MG63 (cell line): ENCODE measurements around the gene DRC1. TPM values are rescaled to one million over a fixed set of nuclear protein-coding genes. Genes with fewer than 3 reads are reported as not detected.

Source experiments
- DNase-seq: peaks from one replicate; pipeline ENCODE4 v3.0.0-alpha.2; 2020
- H3K27me3 ChIP-seq: fragments of 250-450 bp; sonication (Bioruptor Pico); 2 replicates; pipeline ENCODE4 v1.5.1; 2020; ENCODE audit warnings: mild to moderate bottlenecking, moderate library complexity
- H3K36me3 ChIP-seq: fragments of 250-450 bp; sonication (Bioruptor Pico); 2 replicates; pipeline ENCODE4 v1.5.1; 2020; ENCODE audit warnings: mild to moderate bottlenecking, moderate library complexity
- H3K4me3 ChIP-seq: fragments of 250-450 bp; sonication (Bioruptor Pico); 2 replicates; pipeline ENCODE4 v1.5.1; 2020; ENCODE audit warnings: mild to moderate bottlenecking, moderate library complexity
- H3K9me3 ChIP-seq: fragments of 250-450 bp; sonication (Bioruptor Pico); 2 replicates; pipeline ENCODE4 v1.5.1; 2020; ENCODE audit warnings: mild to moderate bottlenecking, moderate library complexity
- total RNA-seq: library from RNA; depleted of rRNA; stranded (reverse); fragments of >200 nt; shearing (Covaris generic); gene quantifications from 2 replicates; pipeline ENCODE4 v1.2.3, GENCODE V29; 2014; ENCODE audit warnings: low replicate concordance

Gene DRC1
- total RNA-seq, 1 experiment from 2014 or later: not detected

DNA sequence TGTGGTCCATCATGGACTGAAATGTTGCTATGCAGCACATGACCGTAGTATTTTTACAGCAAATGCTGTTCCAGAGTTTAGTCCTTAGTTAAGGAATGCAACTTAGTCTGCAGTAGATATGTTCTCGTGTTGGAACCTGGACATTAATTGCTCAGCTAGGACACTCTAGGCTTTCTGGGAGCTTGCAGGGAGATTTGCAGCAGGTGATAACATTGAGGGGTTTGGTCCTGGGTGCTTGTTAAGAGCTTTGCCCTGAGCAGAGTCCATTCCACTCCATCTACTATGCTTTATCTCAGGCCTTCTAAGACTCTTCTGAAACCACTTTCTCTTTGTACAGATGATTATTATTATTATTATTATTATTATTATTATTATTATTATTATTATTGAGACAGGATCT, 27.1 kb downstream of the DRC1 start:
- Histone ChIP-seq H3K36me3 (no peaks in the 10 kb centered on the region), H3K9me3 (no peaks in the 10 kb centered on the region), H3K27me3 (no peaks in the 10 kb centered on the region), H3K4me3 (no peak overlapping the region)
- DNase-seq: no peak

GRCh38 chr2:26429779-26430578, 28.3 kb downstream of the DRC1 start:
- no peaks in the 10 kb centered on the region for H3K9me3 ChIP-seq
- peak; percentile 12 for DNase-seq

DNA sequence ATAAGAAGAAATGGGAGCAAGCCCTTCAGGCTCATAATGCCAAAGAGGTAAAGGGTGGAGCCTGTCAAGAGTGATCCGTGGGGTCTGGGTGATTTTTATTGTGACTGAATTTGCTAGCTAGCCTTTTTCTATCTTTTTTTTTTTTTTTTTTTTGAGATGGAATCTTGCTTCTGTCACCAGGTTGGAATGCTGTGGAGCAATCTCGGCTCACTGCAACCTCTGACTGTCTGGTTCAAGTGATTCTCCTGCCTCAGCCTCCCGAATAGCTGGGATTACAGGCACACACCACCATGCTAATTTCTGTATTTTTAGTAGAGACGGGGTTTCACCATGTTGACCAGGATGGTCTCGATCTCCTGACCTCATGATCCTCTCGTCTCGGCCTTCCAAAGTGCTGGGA, 29.1 kb downstream of the DRC1 start:
- Histone ChIP-seq H3K9me3 (no peaks in the 10 kb centered on the region), H3K27me3 (no peaks in the 10 kb centered on the region), H3K4me3 (no peak overlapping the region), H3K36me3 (no peaks in the 10 kb centered on the region)
- DNase-seq: no peak

More at GRCh38 chr2:26429779-26430578, 28.3 kb downstream of the DRC1 start:
- no peaks in the 10 kb centered on the region for H3K36me3 ChIP-seq
- H3K27me3 ChIP-seq: no peaks in the 10 kb centered on the region
- no peak overlapping the region for H3K4me3 ChIP-seq

- DNase-seq: no peak
- no peaks in the 10 kb centered on the region for H3K36me3 ChIP-seq
- H3K27me3 ChIP-seq: no peaks in the 10 kb centered on the region
- no peaks in the 10 kb centered on the region for H3K9me3 ChIP-seq
- H3K4me3 ChIP-seq: no peak overlapping the region
Measured at GRCh38 chr2:26432363-26432762, 30.6 kb downstream of the DRC1 start.

DNA sequence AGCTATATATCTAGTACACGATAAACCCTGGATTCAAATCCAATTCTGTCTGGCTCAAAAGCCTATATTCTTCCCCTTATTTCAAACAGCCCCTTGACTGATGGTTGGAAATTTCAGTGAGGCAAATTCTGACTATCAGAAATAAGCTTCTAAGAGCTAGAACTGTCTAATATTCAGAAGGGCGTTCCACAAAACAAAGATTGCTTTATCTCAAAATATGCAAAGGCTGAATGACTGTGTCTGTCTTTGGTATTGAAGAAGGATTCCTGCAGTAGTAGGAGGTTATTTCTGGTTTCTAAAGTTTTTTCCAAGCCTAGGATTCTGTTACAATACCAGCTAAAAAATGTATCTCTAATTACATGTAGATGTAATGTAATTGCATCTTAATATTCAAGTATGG, 31.1 kb downstream of the DRC1 start:
- Histone ChIP-seq H3K27me3 (no peaks in the 10 kb centered on the region), H3K36me3 (no peaks in the 10 kb centered on the region), H3K4me3 (no peak overlapping the region), H3K9me3 (no peaks in the 10 kb centered on the region)
- no peak for DNase-seq

- Histone ChIP-seq H3K36me3 (no peaks in the 10 kb centered on the region), H3K27me3 (no peaks in the 10 kb centered on the region), H3K4me3 (no peak overlapping the region), H3K9me3 (no peaks in the 10 kb centered on the region)
- no peak for DNase-seq
Measured at GRCh38 chr2:26435106-26435505, 33.4 kb downstream of the DRC1 start.

DNA sequence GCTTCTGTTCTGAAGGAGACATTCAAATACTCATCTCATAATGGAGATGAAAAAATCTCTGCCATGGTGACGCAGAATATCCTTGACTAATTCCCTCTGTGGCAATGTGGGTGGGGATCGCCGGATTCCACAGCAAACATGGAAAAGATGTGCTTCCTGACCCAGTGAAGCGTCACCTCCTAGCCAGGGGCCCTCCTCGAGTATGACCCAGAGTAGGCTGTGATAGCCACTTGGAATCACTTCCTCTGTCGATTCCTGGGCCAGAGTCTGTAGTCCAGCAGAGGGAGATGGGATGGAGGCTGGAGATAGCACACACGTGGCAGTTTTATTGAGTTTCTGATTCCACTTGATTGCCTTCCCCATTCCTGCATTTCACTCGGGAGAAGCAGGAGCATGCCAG, 36.8 kb downstream of the DRC1 start:
- no peaks in the 10 kb centered on the region for H3K27me3 ChIP-seq
- H3K36me3 ChIP-seq: no peaks in the 10 kb centered on the region
- no peak overlapping the region for H3K4me3 ChIP-seq
- DNase-seq: no peak
- H3K9me3 ChIP-seq: no peaks in the 10 kb centered on the region

DNA sequence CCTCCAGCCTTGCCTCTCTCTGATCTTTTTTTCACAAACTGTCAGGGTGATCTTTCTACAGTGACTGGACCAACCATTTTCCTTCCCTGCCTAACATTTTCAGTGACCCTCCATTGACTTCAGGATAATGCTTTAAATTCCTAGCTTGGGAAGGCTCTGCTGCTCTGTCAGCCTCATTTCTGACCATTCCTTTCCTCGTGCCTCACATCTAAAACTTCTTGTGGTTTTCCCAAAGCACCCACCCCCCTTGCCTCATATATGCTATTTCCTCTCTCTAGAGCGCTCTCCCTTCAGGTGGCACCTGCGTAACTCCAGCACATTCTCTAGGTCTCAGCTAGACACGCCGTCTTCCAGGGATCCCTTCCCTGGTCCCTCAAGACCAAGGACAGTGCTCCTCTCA, 37.2 kb downstream of the DRC1 start:
- no peak for DNase-seq
- H3K36me3 ChIP-seq: no peaks in the 10 kb centered on the region
- no peaks in the 10 kb centered on the region for H3K9me3 ChIP-seq
- no peak overlapping the region for H3K4me3 ChIP-seq
- H3K27me3 ChIP-seq: no peaks in the 10 kb centered on the region

DNA sequence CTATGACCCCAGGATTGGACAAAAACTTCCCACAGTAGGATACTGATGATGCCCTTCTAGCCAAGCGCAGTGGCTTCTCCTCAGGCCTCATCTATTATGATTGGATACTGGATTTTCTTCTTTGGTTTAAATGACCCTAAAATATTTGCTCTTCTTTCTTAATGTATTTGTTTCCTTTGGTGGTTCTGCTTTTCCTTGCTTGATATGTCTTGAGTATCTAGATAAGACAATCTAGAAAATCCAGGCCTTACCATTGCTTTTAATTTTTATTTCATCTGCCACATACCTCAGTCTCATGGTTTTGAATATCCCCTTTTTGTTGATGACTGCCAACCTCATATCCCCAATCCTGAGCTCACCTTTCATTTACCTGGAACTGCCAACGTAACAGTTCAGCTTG, 40.6 kb downstream of the DRC1 start:
- Histone ChIP-seq H3K36me3 (no peaks in the 10 kb centered on the region), H3K27me3 (no peaks in the 10 kb centered on the region), H3K4me3 (no peak overlapping the region), H3K9me3 (no peaks in the 10 kb centered on the region)
- DNase-seq: no peak

DNA sequence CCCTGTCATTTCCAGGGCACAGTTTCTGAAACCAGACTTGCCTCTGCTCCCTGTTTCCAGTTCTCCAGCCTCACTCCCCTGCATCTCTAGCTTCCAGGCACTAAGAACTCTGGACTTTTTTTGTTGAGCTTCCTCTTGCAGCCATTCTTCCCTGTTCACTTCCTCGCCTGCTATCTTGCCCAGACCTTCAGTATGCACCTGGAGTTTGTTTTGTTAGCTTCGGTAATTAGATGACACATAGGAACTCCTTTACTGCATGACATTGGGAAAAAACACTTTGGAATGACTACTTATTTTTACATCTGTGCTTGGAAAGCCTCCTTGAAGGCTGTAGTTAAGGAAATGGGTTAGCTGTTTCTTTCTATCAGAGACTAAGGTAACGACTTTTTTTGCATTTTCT, 41.0 kb downstream of the DRC1 start:
- no peak overlapping the region for H3K4me3 ChIP-seq
- H3K27me3 ChIP-seq: no peaks in the 10 kb centered on the region
- no peaks in the 10 kb centered on the region for H3K9me3 ChIP-seq
- DNase-seq: no peak
- H3K36me3 ChIP-seq: no peaks in the 10 kb centered on the region

GRCh38 chr2:26444236-26444635, 42.5 kb downstream of the DRC1 start:
- no peak for DNase-seq
- Histone ChIP-seq H3K27me3 (no peaks in the 10 kb centered on the region), H3K4me3 (no peak overlapping the region), H3K36me3 (no peaks in the 10 kb centered on the region), H3K9me3 (no peaks in the 10 kb centered on the region)

DNA sequence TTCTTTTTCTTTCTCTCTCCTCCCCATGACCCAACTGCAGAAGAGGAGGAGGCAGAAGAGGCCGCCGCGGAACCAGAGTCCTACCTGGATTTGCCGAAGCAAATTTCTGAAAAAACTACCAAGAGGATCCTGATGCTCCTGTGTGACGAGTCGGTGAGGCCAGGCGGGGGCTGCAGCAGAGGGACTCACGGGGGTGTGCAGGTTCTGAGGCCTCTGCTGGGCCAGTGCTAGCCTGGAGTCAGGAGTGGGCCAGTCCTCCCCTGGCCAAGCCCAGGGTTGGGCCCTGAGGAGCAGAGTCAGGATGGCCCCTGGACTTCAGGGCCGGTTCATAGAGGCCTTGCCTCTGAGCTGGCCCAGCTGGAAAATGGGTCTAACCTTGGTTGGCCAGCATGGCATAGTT, 46.9 kb downstream of the DRC1 start:
- no peaks in the 10 kb centered on the region; the same call in 1 of the 2 replicates for H3K27me3 ChIP-seq
- no peaks in the 10 kb centered on the region for H3K36me3 ChIP-seq
- no peak for DNase-seq
- H3K4me3 ChIP-seq: no peak overlapping the region
- no peaks in the 10 kb centered on the region for H3K9me3 ChIP-seq

- Histone ChIP-seq H3K36me3 (no peaks in the 10 kb centered on the region), H3K9me3 (no peaks in the 10 kb centered on the region), H3K4me3 (no peak overlapping the region), H3K27me3 (no peaks in the 10 kb centered on the region; the same call in 1 of the 2 replicates)
- DNase-seq: no peak
Measured at GRCh38 chr2:26449278-26450030, 47.7 kb downstream of the DRC1 start.

DNA sequence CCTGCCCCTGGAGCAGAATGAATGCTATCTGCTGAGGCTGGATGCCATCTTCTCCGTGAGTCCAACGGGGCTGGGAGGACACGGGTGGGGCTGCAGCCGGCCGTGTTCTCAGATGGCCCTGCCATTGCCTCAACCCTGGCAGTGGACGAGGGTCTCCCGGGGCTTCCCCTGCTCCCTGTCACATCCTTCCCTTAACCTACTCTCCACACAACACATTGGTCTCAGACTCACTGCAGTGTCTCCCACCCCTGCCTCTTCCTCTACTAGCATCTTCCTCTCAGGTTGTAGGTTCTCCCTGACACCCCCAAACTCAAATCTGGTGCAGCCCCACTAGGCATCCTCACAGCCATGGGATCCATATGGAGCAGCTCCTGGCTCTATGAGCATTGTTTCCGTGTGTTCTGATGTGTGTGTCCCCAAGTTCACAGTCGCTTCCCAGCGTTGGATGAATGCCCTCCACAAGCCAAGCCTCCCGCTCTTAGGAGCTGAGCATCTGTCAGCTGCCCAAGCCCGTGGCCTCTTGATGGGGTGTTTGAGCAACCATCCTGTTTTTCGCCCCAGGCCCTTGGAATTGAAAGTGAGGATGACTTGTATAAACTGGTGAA, 48.4 kb downstream of the DRC1 start:
- Histone ChIP-seq H3K36me3 (no peaks in the 10 kb centered on the region), H3K9me3 (no peaks in the 10 kb centered on the region), H3K4me3 (no peak overlapping the region), H3K27me3 (no peaks in the 10 kb centered on the region; the same call in 1 of the 2 replicates)
- no peak for DNase-seq

DNA sequence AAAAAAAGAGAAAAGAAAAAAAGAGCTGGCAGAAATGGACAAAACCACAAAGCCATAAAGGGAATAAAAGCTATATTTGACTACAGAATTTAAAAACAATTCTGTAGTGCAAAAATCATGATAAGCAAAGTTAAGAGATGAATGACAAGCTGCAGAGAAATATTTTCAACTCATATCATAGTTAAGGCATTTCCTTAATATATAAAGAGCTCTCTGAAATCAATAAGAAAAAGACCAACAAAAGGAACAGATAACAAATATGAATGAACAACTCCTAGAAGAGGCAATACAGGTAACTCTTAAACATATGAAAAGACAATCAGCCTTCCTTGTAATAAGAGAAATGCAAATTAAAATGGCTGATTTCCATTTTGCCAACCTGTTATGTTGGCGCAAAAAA, 50.0 kb downstream of the DRC1 start:
- H3K27me3 ChIP-seq: no peaks in the 10 kb centered on the region; the same call in 1 of the 2 replicates
- no peak overlapping the region for H3K4me3 ChIP-seq
- no peaks in the 10 kb centered on the region for H3K9me3 ChIP-seq
- no peak for DNase-seq
- H3K36me3 ChIP-seq: no peaks in the 10 kb centered on the region

DNA sequence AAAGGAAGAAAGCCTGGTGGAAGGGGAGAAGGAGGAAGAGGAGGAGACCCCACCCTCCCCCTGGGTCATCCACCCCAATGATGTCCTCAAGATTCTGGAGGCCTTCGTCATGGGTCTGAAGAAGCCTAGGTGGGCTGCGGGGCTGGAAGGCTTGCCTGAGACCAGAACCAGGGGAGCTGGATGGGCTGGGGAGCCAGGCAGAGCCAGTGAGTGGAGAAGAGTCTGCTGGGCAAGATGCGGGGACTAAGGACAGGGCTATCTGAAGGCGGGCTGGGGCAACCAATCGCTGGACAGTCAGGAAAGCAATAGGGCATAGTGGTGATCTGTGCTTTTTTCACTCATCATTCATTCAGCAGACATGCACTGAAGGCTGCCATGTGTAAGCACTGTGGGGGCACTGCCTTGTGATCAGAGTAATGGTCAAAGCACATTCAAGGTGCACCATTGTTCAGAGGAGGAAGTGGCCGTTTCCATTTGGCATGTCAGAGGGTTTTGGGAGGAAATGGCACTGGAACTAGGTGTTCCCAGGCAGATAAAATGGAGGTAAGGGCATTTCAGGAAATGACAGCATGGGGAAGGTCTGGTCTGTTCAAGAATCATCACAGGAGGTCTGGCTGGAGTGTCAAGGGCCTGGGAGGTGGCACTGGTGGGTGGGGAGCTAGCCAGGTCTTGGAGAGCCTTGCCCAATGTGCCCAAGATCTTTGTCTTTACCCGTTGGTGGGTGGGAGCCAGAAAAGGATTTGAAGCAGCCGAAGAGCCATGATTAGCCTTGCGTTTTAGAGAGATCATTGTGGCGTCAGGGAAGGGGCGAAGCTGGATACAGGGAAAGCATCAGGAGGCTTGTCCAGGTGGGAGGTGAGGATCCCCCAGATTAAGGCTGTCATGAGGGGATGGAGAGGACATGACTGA, 52.0 kb downstream of the DRC1 start:
- Histone ChIP-seq H3K36me3 (no peaks in the 10 kb centered on the region), H3K4me3 (no peak overlapping the region), H3K27me3 (no peaks in the 10 kb centered on the region; the same call in 1 of the 2 replicates), H3K9me3 (no peaks in the 10 kb centered on the region)
- no peak for DNase-seq
